Activated CD8-positive, alpha-beta memory T cell treated with anti-CD3 and anti-CD28 coated beads, Interleukin-2, amount 50 U/mL, for 1 hour (primary cell): ENCODE data around the gene ETFDH.
"Not testable (repeated sequence)": the region's sequence is repeated elsewhere in the genome, so short reads cannot be mapped to it uniquely, and the experiment has no call there.

Experiments used
- DNase-seq: peaks from one replicate; pipeline ENCODE4 v3.0.0-alpha.2; 2020; ENCODE audit errors: extremely low read depth

Gene ETFDH

DNA sequence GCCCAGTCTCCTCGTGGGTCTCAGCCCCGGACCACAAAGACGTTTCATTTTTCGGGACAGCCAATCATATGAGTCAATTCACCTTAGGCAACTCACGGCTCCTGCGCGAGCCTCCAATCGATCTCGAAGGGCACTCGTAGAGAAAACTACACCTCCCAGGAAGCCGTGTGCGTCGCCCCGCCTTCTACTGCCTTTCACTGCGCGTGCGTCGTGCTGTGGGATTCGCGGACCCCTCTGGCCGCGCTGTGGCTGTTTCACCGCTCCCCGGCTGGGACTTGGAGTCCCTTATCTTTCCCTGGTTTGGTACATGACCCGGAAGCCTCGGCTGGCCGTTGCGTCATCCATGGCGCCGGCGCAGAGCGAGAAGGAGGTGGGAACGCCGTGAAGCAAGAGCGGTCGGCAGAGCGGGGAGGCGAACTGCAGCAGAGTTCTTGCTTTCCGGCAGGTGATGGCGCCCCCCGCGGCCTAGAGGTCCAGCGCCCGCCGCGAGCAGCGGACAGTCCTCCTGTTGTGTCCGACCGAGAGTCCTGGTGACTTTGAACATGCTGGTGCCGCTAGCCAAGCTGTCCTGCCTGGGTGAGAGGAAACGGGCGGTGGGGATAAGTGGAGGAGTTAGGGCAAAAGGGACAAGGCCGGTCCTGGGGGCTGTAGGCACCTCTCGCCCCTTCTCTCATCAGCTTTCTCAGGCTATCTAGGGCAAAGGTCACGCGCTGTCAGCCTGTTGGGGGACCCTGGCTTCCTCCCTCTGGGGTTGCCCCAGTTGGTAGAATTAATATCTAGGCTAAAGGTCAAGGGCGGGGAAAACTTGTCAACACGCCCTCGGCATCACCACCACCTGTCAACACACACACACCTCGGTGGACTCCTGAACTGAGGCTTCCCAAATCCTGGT lies at the start of gene ETFDH:
ETFDH (plus strand) TSS at position 382 of the 892 bp plus-strand sequence; CDS start at position 543, 161 bp downstream.
- peak; percentile 96 for DNase-seq

DNA sequence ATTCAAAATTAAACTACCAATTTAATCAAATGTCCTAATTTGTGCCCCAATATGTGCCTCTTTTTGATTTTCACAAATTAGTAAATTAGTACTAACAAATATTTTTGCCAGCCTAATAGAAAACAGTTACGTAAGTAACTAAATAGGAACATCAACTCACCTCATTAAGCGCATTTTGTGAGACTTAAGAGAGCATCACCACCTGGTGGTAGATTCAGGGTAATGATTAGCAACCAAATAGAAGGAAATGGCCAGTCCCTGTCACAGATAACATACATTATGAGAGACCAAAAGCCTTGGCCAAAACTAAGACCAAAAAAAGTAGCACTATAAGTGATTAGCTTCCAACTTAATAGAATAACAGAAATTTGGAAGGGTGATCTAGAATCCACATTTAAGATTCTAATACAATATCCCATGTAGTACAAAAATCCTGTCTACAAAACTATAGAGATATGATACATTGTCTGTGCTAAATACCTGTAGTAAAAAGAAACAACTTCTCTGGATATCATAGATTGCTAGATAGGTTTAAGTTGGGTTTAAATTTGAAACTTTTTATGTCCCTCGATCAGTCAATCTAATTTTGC lies 47.1 kb upstream of the ETFDH start:
- no peak for DNase-seq

DNA sequence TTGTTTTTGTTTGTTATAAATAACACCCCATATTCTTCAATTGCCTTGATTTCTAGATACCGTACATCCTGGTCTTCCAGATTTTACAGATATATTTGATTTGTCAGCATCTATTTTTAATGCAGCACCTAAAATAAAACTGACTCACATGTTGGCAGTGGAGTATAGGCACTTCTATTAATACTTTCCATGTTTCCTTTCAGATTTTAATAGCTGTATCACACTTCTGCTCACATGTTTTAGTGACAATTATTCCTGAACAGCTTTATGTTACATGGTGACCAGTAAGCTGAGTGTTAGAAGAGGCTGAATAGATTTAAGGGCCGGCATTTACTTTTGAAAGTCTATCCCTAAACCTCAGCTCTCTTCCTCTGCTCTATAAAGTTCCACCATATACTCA lies 46.6 kb upstream of the ETFDH start:
- DNase-seq = no peak

DNA sequence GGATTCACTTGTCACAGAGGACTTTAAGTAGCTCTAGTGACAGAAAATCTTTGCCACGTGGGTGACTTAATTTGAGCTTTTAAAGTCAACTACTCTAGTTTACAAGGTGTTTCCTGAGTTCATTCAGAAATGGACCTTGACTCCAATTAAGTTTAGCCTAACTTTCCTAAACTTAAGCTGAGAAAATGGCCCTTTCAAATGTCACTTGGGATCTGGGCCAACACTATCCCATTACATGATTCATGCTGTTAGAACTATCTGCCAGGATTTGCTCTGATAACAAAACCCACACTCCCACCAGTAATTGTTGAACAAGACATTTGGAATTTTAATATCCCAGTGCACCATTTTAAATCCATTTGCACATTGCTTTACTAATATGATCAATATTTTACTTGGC lies 41.2 kb upstream of the ETFDH start:
- no peak for DNase-seq

DNA sequence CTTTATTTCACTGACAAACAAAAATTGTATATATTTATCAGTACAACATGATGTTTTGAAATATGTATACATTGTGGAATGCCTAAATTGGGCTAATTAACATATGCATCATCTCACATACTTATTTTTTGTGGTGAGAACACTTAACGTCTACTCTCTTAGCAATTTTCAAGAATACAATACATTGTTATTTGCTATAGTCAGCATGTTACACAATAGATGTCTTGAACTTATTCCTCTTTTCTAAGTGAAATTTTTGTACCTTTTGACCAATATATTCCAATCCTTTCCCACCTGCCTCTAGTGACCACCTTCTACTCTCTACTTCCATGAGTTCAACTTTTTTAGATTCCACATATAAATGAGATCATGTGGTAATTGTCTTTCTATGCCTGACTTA lies 35.5 kb upstream of the ETFDH start:
- no peak for DNase-seq

DNA sequence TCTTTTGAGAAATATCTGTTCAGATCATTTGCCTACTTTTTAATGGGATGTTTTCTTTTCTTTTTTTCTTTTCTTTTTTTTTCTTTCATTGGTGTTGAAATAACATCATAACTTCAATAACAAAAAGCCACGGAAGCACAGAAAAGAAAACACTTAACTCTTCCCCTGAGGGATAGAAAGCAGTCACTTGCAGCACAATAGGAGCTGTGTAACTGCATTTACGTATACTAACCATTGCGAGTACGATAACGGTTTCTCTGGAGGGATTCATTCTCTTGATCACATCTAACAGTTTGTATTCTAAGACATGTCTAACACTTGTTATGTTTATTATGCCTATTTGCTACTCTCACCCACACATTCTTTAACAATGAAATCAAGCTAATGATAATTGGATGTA lies 27.7 kb upstream of the ETFDH start:
- DNase-seq = no peak

DNA sequence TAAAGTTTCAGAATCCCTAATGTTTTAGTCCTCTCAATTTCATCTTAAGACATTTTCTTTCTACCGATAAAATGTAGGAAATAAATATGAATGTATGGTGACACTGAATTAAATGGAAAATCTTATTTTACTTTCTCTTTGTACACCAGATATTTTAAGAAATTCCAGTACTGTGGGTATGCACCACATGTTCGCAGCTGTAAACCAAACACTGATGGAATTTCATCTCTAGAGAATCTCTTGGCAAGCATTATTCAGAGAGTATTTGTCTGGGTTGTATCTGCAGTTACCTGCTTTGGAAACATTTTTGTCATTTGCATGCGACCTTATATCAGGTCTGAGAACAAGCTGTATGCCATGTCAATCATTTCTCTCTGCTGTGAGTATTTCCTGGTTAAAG lies 27.3 kb upstream of the ETFDH start:
- no peak for DNase-seq

DNA sequence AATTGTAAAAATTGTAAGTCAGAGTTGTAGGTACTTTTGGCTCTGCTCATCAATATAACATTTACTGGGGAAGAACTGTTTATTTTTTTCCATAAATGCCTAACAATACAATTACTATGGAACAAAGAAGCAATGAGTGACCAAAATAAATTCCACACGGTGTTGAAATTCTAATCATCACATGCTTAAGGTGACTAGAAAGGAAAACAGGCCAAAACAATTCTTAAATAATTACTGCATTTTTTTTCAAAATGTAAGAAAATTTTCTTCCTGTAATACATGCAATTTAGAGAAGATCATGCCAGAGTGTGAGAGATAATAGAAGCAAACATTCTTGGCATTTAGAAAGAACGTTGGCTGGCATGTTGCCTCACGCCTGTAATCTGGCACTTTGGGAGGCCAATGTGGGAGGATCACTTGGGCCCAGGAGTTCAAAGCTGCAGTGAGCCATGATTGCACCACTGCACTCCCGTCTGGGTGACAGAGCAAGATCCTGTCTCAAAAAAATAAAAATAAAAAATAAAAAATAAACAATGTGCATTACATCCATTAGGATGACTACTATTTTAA lies 22.9 kb upstream of the ETFDH start:
- DNase-seq = no peak

DNA sequence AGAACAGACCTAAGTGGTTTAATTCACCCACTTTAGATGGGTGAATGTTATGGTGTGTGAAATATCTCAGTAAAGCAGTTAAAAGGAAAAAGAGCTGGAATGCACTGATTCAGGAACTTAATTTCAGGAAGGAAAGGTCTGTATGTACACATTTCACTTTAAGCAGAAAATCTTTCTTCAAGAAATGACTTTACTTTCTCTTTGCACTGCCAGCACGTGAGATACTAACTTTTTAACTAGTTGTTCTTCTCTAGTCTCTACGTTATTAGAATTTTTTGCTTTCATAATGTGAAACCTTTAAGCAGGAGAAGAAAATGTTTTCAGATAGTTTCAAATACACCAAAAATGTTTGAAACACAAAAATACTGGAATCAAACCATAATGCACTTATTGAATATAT lies 19.2 kb upstream of the ETFDH start:
- DNase-seq = no peak

DNA sequence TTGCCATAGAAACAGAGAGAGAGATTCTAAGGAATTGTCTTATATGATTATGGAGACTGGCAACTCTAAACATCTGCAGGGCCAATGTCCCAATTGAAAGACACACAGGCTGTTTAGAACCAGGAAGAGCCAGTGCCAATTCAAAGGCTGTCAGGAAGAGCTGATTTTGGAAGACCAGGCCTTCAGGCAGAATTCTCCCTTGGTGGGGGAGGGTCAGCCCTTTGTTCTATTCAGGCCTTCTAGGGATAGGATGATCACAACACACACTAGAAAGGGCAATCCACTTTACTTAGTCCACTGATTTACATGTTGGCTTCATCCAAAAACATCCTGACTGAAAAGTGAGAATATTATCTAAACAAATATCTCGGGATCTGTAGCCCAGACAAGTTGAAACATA lies 15.7 kb upstream of the ETFDH start:
- DNase-seq = no peak

DNA sequence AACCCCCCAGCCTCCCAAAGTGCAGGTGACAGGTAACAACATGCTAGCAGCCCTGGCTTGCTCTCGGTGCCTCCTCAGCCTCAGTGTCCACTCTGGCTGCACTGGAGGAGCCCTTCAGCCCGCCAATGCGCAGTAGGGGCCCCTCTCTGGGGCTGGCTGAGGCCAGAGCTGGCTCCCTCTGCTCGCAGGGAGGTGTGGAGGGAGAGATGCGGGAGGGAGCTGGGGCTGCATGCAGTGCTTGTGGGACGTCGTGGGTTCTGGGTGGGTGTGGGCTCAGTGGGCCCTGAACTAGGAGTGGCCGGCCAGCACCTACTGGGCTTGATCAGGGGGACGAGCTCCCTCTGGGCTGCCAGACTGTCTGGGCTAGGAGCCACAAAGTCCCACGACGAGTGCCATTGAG lies 14.8 kb upstream of the ETFDH start:
- no peak for DNase-seq

DNA sequence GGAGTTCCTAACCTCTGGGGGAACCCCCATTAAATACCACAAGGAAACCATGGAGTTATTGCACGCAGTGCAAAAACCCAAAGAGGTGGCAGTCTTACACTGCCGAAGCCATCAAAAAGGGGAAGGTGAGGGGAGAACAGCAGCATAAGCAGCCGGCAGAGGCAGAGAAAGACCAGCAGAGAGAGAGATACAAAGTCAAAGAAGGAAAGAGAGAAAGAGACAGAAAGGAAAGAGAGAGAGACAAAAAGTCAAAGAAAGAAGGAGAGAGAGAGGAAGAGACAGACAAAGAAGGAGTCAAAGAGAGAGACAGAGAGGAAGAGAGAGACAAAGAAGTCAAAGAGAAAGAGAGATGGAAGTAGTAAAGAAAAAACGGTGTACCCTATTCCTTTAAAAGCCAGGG lies 8.8 kb upstream of the ETFDH start:
- not testable (repeated sequence) for DNase-seq

DNA sequence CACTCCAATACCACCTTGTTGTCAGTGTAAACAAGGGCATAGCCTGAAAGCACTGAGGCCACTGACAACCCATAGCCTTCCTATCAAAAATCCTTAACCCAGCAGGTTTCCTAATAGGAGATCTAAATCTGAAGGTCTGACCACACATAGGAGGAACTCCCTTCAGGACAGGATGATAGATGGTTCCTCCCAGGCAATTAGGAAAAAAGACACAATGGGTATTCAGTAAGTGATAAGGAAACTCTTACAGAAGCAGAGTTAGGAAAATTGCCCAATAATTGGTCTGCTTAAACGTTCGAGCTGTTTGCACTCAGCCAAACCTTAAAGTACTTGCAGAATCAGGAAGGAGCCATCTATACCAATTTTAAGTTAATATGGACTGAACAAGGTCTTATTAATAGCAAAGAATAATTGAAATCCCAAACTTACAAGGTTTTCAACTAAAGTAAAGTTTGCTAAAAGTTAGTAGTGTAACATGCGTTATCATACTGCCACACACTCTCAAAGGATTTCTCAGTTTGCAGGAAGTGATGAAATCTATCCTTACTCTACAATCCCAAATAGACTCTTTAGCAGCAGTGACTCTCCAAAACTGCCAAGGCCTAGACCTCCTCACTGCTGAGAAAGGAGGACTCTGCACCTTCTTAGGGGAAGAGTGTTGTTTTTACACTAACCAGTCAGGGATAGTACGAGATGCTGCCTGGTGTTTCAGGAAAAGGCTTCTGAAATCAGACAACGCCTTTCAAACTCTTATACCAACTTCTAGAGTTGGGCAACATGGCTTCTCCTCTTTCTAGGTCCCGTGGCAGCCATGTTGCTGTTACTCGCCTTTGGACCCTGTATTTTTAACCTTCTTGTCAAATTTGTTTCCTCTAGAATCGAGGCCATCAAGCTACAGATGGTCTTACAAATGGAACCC lies 8.1 kb upstream of the ETFDH start:
- not testable (repeated sequence) for DNase-seq

DNA sequence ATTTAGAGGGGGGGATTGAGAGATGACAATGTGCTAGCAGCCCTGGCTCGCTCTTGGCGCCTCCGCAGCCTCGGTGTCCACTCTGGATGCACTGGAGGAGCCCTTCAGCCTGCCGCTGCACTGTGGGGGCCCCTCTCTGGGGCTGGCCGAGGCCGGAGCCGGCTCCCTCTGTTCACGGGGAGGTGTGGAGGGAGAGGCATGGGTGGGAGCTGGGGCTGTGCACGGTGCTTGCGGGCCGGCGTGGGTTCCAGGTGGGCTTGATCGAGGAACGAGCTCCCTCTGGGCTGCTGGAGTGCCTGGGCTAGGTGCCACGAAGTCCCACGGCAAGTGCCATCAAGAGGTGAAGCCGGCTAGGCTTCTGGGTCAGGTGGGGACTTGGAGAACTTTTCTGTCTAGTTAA lies 7.3 kb upstream of the ETFDH start:
- DNase-seq = no peak

DNA sequence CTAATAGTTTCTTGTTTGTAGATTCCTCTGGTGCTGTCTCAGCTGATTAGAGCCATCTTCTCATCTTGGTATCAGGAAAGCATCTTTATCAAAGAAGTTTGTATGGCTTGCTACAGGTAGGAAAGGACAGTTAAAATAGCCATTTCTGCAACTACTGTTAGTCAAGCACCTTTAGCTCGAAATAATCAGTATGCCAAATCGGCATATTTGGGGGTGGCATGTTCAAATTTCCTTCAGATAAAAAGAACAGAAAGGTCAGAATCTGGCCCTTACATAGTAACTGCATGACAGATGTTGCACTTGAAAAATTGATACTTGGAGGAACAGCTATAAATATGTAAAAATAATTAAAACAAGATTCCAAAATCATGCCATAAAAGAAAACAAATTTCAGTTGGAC lies 5.2 kb upstream of the ETFDH start:
- DNase-seq = no peak

DNA sequence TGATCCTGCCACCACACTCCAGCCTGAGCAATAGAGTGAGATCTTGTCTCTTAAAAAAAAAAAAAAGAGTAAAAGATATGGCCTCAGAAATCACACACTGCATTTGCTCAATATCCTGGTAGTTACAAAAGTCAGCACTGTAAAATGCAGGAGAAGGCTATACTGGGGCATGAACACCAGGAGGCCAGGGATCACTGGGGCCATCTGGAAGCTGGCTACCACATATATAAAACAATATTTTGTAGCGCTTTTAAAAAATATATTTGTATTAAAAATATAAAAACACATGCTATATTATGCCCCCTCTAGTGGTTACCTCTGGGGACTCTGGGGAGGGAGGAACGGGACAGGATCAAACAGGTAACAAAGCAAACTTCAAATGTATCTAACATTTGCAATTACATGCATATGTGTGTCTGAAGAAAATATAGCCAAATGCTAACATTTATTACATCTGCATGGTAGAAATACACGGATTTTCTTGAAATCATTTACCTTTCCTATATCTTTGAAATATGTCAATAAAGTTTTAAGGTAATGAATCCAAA lies 4.4 kb upstream of the ETFDH start:
- DNase-seq = no peak

DNA sequence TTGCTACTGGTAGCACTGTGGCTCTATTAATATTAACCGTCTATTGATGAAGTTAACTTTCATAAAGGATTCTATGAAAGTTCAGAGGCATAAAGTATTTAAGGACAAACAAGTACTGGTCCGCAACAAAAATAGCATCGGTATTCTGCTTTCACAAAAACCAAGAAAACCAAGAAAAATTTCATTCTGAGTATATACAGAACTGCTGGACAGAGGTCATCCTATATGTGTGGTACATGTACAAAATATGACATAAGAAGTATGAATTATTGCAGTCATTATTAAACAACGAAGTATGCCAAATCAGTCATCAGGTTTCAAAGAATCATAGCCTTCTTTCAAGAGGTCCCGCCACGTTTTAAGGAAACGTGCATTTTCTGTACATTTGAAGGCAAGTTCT lies 2.8 kb upstream of the ETFDH start:
- DNase-seq = no peak

DNA sequence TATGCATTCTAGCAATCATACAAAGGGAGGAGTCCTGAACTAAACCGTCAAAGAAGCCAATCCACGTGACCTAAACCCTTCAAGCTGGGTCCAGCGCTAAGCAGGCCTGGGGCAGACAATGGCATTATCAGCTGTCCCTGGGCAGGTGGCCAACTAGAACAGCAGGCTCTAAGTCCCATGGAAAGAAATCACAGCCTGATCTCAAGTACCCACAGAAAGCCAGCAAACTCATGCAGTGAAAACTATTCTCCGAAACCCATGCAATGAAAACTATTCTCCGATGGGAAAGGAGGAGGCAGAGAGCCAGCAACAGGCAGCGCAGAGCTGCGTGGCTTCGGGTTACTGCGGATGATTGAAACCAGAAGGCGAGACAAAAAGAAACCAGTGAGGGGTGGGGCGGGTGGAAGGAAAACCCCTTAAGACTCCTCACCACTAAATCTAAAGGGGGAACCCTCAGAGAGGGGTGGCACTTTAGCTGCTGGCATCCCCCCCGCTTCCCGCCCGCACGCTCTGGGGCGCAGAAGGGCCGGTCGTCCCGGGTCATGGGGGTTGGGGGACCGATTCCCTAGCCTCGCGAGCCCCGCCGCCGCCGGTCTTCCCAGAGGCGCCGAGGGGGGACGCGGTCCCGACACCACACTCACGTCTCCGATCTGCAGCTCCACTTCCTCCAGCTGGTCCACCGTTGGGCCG lies 976 bp upstream of the ETFDH start:
- DNase-seq = no peak

DNA sequence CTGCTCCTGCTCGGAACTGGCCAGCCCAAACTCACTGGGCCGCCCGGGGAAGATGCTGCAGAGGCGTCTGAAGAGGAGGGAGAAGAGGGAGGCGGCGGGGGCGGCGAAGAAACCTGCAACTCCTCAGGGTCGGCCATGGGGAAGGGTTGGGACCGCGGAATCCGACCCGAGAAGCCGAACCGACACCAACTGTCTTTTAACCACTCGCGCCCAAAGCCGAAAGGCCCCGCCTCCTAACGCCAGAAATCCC lies 506 bp upstream of the ETFDH start, which contains the start of gene C4orf46:
C4orf46 (minus strand) TSS at position 223 of the 250 bp plus-strand sequence; CDS start at position 137, 86 bp downstream.
- DNase-seq = no peak

DNA sequence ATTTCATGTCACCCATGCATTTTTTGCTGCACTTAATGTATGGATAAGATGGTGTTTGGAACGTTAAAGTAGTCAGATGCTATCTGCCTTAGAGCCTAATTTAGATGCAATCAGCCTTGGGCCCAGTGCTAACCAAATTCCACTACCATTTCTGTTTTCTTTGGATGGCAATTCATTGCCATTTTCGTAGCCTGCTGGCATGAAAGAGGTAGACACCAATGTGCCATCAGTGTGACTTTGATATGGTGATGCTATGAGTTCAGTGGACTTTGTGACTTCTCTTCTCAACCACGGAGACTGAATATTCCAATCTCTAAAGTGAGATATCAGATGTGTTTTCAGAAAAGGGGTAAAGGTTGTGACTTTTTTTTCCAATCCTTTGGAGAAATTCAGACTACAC lies 1.5 kb downstream of the ETFDH start:
- no peak for DNase-seq

DNA sequence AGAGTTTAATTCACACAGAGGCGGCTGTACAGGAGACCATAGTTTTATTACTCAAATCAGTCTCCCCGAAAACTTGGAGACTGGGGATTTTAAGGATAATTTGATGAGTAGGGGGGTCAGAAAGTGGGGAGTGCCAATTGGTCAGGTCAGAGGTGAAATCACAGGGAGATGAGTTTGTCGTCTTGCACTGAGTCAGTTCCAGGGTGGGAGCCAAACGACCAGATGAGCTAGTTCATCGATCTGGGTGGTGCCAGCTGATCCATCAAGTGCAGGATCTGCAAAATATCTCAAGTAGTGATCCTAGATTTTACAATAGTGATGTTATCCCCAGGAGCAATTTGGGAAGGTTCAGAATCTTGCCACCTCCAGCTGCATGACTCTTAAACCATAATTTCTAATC lies 4.0 kb downstream of the ETFDH start:
- DNase-seq = no peak
